GM04503 (cell line): ENCODE data around the gene BUB1B.
"Not testable (repeated sequence)": the region's sequence is repeated elsewhere in the genome, so short reads cannot be mapped to it uniquely, and the experiment has no call there.

ENCODE experiments used
- DNase-seq: peaks from one replicate; pipeline ENCODE4 v3.0.0-alpha.2; 2012; ENCODE audit warnings: low read depth

Gene BUB1B

GRCh38 chr15:40135846-40136450 lies 24.9 kb upstream of the BUB1B start:
- not testable (repeated sequence) for DNase-seq

DNA sequence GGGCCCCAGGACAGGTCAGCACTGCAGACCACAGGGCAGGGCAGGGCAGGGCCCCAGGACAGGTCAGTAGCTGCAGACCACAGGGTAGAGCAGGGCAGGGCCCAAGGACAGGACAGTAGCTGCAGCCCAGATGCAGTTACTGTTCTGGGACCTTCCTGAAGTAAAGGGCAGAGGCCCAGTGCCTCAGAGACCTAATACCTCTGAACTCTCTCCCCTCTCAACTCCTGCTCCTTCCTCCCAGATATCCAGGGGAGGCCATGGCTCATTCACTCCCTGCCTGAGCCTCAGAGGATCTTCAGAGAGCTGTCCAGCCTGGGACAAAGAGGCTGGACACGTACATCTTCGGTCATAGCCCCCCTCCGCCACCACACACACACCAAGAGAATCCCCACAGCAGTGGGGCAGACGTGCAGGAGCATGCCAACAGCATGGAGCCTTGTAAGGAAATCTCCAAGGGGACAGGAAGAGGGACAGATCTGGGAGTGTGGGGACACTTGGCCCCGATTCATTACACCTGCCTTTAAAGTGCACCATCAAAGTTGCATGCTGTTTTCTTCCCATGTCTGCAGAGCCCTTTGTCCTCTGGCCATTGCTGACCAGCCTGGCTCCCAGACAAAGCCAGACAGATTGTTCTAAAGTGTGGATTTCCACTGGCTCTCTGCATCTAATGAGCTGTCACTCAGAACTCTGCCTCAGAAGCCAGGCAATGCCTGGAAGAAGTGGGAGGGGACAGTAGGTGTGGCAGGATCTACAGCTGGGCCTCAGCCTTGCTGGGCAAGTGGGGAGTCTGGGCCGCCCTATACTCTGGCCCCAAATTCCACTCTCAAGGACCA lies 24.2 kb upstream of the BUB1B start:
- DNase-seq: no peak

GRCh38 chr15:40137303-40138200 lies 23.3 kb upstream of the BUB1B start:
- DNase-seq: no peak

DNA sequence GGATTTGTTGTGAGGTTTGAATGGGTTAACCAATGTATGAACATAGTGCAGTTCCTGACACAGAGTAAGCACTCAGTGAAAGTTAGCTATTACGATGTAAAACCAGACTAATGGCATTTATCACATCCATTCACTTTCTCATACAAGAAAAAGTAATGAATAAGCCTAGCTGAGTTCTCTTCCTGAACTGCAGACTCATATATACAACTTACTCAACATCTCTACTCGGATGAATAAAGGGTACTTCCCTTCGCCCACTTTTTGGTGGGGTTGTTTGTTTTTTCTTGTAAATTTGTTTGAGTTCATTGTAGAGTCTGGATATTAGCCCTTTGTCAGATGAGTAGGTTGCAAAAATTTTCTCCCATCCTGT lies 22.7 kb upstream of the BUB1B start:
- DNase-seq: not testable (repeated sequence)

- DNase-seq: no peak
Observed at GRCh38 chr15:40142428-40142827, 18.4 kb upstream of the BUB1B start.

DNA sequence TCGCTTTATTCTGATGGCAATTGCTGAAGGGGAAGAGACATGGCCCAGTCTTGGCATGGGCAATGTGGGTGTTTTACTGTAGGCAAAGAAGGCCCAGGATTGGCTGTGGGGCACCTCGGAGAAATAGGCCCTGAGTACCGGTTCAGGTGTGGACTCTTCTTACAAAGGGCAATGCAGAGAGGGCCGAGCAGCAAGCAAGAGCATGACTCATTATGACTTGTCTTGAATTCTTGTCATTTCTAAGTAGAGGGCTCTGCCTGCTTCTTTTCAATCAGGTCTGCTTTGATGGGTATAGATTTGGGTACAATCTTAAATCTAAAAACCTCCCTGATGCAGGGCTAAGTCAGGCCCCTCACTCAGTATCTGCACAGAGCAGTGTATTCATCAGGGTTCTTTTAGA lies 14.8 kb upstream of the BUB1B start:
- DNase-seq: no peak

DNA sequence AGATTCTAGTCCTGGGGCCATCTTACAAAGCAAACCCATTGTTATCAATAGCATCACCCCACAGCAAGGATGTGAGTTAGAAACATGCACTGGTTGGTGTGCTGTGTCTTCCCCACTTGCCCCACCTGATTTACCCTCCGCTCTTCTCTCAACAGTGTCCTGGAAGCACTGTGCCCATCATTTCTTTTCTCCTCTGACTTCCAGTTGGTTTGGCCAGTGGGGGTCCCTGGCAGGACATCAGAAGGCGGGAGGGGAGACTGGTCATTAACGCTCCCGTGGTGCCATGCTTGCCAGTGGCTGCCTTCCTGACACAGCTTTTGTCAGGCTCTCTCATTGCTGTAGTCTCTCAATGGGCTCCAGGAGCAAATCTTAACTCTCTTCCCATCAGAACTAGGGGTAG lies 11.5 kb upstream of the BUB1B start:
- no peak for DNase-seq

- DNase-seq: peak; percentile 3
Observed at GRCh38 chr15:40150163-40150925, 10.5 kb upstream of the BUB1B start.

DNA sequence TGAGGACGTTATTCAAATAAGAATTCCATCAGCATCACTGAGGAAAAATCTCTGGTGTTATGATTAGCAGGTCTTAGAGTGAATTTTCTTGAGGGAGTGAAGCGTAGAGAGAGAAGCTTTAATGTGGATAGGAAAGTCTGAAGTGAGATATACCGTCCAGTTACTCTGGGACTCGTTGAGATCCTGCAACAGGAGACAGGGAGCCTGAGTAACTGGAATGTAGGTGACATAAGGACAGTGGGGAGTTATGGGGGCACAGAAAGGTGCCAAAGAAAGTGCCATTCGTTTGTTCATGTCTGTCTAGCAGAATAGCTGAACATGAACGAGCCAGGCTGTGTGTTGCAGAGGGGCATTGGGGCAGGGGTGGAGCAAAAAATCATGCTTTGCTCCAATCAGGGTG lies 9.4 kb upstream of the BUB1B start:
- DNase-seq: no peak

GRCh38 chr15:40151991-40152390 lies 8.9 kb upstream of the BUB1B start:
- DNase-seq: no peak

DNA sequence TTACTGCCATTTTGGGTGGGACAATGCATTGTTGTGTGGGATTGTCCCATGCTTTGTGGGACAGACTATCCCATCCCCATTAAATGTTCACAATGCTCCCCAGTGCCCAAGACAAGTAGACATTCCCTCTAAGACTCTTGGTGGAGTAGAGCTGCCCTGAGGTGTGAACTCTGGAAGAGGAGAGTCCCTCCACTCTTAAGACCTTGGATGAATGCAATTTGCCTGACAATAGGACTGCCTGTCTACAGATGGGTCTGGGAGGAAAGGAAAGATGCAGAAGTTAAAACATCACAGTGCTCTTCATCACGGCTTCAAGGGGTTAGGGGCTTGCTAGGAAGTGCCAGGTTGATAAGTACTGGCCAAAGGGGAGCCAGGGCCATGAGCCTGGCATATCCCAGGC lies 6.0 kb upstream of the BUB1B start:
- not testable (repeated sequence) for DNase-seq

DNA sequence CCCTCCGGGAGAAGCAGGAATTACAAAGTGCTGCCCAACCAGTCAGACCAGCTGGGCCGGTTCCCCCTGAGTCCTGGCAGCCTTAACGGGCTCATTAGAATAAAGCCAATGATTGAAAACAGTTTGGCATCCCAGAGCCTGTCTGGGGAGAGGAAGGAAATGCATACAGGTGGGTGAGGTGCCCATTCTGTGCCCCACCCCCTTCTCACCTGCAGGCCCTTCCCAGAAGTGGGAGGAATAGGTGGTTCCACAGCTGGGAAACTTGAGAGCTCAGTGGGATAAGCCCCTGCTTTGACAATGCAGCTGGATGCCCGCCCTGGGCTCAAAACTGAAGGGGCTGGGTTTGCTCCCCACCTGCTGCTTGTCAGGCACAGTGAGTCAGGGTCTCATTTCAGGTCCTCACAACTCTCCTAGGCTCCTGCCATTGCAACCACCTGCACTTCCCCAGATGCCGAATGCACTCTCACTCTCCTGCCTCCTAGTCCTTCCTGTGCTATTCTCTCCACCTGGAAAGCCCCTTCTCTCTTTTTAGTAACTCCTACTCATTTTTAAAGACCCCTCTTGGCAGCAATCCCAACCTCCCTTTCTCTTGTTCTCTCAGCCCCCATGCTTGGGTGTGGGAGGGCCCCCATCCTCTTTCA lies 5.5 kb upstream of the BUB1B start:
- DNase-seq: no peak

DNA sequence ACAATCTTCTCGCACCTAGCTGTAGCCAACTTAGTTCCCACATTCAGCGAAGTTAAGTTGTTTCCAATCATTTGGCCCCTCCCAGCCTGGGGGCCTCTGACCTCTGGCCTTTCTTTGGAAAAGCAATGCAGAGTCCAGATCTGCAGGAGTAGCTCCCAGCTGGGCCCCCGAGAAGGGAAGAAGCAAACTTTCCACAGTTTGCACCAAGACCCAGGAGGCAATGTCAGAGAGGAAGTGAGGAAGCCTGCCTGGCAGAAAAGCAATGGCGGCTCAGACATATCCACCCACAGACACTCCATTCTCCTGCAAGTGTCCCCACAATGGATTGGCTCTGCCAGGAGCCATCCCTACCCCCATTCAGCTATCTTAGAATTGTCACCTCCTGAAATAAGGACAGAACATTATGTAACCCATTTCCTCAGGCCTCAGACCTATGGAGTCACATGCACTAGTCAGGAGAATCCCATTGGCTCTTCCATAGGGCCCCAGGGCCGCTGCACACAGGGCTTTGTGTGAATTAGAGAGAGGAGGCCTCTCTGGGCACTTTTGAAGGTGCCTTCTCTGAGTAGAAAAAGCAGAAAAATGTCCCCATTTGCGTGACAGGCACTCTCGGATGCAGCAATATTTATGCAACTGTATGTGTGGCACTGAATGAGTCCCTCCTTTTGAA lies 3.0 kb upstream of the BUB1B start:
- DNase-seq: no peak

GRCh38 chr15:40160021-40160420 lies 848 bp upstream of the BUB1B start:
- DNase-seq: no peak

- no peak for DNase-seq
Observed at GRCh38 chr15:40161693-40162391, 973 bp downstream of the BUB1B start.

GRCh38 chr15:40162552-40162951 lies 1.7 kb downstream of the BUB1B start:
- no peak for DNase-seq

DNA sequence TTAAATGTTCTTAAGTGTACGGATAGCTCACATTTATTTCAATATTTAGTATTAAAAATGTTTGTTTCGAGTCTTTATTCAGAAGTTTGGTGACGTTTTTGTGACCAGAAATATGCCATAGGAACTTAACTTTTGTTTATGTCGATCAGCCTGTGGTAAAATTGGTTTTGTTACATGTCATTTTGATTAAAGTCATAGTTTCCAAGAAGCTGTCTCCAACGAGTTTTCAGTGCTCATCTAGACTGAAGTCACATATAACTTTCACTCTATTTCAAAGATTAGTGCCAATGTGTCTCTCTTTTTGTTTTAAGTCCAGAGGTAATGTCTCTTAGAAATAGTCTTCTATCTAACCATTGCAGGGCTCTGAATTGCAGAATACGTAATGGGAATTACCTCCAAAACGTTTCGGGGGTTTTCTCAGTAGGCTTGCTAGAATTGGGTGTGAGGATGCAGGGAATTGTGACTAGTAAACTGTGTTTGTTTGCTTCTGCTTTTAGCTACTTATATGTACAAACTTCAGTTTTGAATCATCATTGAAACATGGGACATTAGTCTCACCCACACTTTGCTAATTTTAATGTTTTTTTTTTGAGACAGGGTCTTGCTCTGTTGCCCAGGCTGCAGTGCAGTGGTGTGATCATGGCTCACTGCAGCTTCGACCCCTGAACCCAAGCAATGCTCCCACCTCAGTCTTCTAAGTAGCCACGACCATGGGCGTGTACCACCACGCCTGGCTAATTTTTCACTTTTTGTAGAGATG lies 3.0 kb downstream of the BUB1B start:
- DNase-seq: no peak

DNA sequence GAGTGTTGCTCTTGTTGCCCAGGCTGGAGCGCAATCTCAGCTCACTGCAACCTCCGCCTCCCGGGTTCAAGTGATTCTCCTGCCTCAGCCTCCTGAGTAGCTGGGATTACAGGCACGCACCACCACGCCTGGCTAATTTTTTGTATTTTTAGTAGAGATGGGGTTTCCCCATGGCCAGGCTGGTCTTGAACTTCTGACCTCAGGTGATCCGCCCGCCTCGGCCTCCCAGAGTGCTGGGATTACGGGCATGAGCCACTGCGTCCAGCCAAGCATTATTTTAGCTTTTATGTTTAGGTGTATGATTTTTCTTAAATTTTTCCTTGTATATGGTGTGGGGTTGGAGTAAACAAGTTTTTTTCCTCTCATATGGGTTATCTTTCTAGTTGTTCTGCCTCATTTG lies 6.5 kb downstream of the BUB1B start:
- DNase-seq: not testable (repeated sequence)

DNA sequence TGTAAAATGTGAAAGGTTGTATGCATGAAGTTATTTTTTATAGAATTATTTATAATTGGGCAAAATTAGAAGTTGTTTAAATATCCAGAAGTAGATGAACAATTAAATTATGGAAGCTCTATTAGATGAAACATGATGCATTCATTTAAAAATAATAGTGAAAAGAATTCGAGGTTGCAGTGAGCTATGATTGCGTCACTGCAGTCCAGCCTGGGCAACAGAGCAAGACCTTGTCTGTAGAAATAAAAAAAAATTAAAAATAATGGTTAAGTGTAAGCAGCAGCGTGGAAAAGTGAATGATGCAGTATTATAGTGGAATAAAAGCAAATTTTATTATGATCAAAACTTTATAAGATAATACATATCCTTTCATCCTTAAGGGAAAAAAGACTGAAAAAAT lies 14.3 kb downstream of the BUB1B start:
- no peak for DNase-seq
